HFF-Myc (cell line): ENCODE results near the gene EFNA4.
A peak's percentile ranks its signal among the peaks of the same experiment; 100 is the strongest.

Source experiments
- DNase-seq: peaks from one replicate; pipeline ENCODE4 v3.0.0-alpha.2; 2011; ENCODE audit warnings: low read depth; ENCODE audit errors: extremely low read depth
- H3K4me3 ChIP-seq: replicated peaks from 2 replicates; pipeline ENCODE4 v1.5.1; 2011; ENCODE audit warnings: low read depth, mild to moderate bottlenecking, control low read depth, low read length
- CTCF ChIP-seq: IDR thresholded peaks from 2 replicates; pipeline ENCODE4 v1.5.1; 2012; ENCODE audit warnings: mild to moderate bottlenecking, low read depth, low read length, control low read depth; ENCODE audit errors: missing control alignments

Gene EFNA4

GRCh38 chr1:155083865-155084721 lies 20.6 kb downstream of the EFNA4 start:
- TF ChIP-seq CTCF = no peak
- peak overlapping the region; percentile 63 for H3K4me3 ChIP-seq
- DNase-seq = no peak

GRCh38 chr1:155084722-155085503 lies 21.4 kb downstream of the EFNA4 start:
- H3K4me3 ChIP-seq = peak overlapping the region; percentile 63
- TF ChIP-seq CTCF = peak; percentile 88
- peak; percentile 75 for DNase-seq

- no peak for TF ChIP-seq CTCF
- H3K4me3 ChIP-seq = peak overlapping the region; percentile 63
- DNase-seq = no peak
Measured at GRCh38 chr1:155085504-155086127, 22.1 kb downstream of the EFNA4 start.

GRCh38 chr1:155086128-155086741 lies 22.7 kb downstream of the EFNA4 start:
- DNase-seq = no peak
- TF ChIP-seq CTCF = peak; percentile 90
- H3K4me3 ChIP-seq = no peak overlapping the region

- no peak overlapping the region for H3K4me3 ChIP-seq
- TF ChIP-seq CTCF = peak; percentile 7
- no peak for DNase-seq
Measured at GRCh38 chr1:155086856-155087535, 23.5 kb downstream of the EFNA4 start.
